ENCODE measurements around the gene PCDHB8.
"Not testable (repeated sequence)": the region's sequence is repeated elsewhere in the genome, so short reads cannot be mapped to it uniquely, and the experiment has no call there.

DNA sequence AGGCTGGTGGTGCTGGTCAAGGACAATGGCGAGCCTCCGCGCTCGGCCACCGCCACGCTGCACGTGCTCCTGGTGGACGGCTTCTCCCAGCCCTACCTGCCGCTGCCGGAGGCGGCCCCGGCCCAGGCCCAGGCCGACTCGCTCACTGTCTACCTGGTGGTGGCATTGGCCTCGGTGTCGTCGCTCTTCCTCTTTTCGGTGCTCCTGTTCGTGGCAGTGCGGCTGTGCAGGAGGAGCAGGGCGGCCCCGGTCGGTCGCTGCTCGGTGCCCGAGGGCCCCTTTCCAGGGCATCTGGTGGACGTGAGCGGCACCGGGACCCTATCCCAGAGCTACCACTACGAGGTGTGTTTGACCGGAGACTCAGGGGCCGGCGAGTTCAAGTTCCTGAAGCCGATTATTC, 40.2 kb upstream of the PCDHB8 start:
- TF ChIP-seq, protein P1, sequence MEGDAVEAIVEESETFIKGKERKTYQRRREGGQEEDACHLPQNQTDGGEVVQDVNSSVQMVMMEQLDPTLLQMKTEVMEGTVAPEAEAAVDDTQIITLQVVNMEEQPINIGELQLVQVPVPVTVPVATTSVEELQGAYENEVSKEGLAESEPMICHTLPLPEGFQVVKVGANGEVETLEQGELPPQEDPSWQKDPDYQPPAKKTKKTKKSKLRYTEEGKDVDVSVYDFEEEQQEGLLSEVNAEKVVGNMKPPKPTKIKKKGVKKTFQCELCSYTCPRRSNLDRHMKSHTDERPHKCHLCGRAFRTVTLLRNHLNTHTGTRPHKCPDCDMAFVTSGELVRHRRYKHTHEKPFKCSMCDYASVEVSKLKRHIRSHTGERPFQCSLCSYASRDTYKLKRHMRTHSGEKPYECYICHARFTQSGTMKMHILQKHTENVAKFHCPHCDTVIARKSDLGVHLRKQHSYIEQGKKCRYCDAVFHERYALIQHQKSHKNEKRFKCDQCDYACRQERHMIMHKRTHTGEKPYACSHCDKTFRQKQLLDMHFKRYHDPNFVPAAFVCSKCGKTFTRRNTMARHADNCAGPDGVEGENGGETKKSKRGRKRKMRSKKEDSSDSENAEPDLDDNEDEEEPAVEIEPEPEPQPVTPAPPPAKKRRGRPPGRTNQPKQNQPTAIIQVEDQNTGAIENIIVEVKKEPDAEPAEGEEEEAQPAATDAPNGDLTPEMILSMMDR (IDR thresholded peaks at IDR 0.05): not testable (repeated sequence)
- not testable (repeated sequence) for TF ChIP-seq POLR2AphosphoS5, POLR2A, EP300 (IDR thresholded peaks at IDR 0.05)

Data from stomach (tissue), 4 donors.